CD14-positive monocyte (primary cell): ENCODE data around the gene WFIKKN2. TPM values are rescaled to one million over a fixed set of nuclear protein-coding genes. Genes with fewer than 3 reads are reported as not detected.

Source experiments
- DNase-seq, 3 donors: peaks; one replicate each; pipeline ENCODE4 v3.0.0-alpha.2; 2011 to 2022
- H2AFZ ChIP-seq: 2 replicates; pipeline ENCODE4 v1.6.0; 2012; ENCODE audit warnings: mild to moderate bottlenecking, low read depth, low read length, inconsistent platforms; ENCODE audit not compliant: insufficient read depth, poor library complexity, severe bottlenecking
- H3K27ac ChIP-seq, 2 donors: 1 replicate in 1 of 2; 2 replicates in 1 of 2; pipeline ENCODE4 v1.5.1; 2012 to 2013; ENCODE audit warnings: low read length in 2 of 2, control low read depth in 1 of 2, inconsistent platforms in 1 of 2, low read depth in 1 of 2, mild to moderate bottlenecking in 1 of 2
- H3K27me3 ChIP-seq, 2 donors: one replicate each; pipeline versions ENCODE4 v1.6.0 to v1.6.1; 2011 to 2013; ENCODE audit warnings: low read length in 2 of 2; ENCODE audit not compliant: control insufficient read depth in 2 of 2, insufficient read depth in 2 of 2
- H3K36me3 ChIP-seq, 2 donors: replicated peaks in 1 of 2; 1 replicate in 1 of 2; 2 replicates in 1 of 2; pipeline versions ENCODE4 v1.5.1 to v1.6.1; 2012 to 2013; ENCODE audit warnings: low read length in 2 of 2, control low read depth in 1 of 2, inconsistent platforms in 1 of 2, mild to moderate bottlenecking in 1 of 2; ENCODE audit not compliant: insufficient read depth in 2 of 2, control insufficient read depth in 1 of 2
- H3K4me1 ChIP-seq, 2 donors: 1 replicate in 1 of 2; 2 replicates in 1 of 2; pipeline versions ENCODE4 v1.5.1 to v1.6.1; 2012 to 2013; ENCODE audit warnings: low read length in 2 of 2, control low read depth in 1 of 2, inconsistent platforms in 1 of 2, mild to moderate bottlenecking in 1 of 2, moderate library complexity in 1 of 2; ENCODE audit not compliant: insufficient read depth in 2 of 2, control insufficient read depth in 1 of 2
- H3K4me2 ChIP-seq: replicated peaks from 2 replicates; pipeline ENCODE3; 2012; ENCODE audit warnings: low read length, moderate library complexity, mild to moderate bottlenecking; ENCODE audit not compliant: poor library complexity, severe bottlenecking; ENCODE audit errors: extremely low read depth
- H3K4me3 ChIP-seq, 3 experiments: fragments of 200-600 bp in 1 of 3; sonication (generic) in 1 of 3; replicated peaks in 1 of 3; 1 replicate in 2 of 3; 2 replicates in 1 of 3; pipeline ENCODE4 v1.5.1; 2011 to 2013; ENCODE audit warnings: low read length in 3 of 3, mild to moderate bottlenecking in 3 of 3, control low read depth in 2 of 3, low read depth in 2 of 3, inconsistent platforms in 1 of 3, moderate library complexity in 1 of 3
- H3K79me2 ChIP-seq: 2 replicates; pipeline ENCODE4 v1.6.0; 2012; ENCODE audit warnings: mild to moderate bottlenecking, control low read depth, inconsistent platforms, low read length, moderate library complexity; ENCODE audit not compliant: insufficient read depth
- H3K9ac ChIP-seq: 2 replicates; pipeline ENCODE4 v1.6.0; 2017; ENCODE audit warnings: low read length, mild to moderate bottlenecking; ENCODE audit not compliant: insufficient read depth, poor library complexity, severe bottlenecking
- H3K9me3 ChIP-seq, 2 donors: replicated peaks in 1 of 2; 1 replicate in 1 of 2; 2 replicates in 1 of 2; pipeline versions ENCODE4 v1.5.1 to v1.6.1; 2012 to 2013; ENCODE audit warnings: low read length in 2 of 2, control low read depth in 1 of 2; ENCODE audit not compliant: control insufficient read depth in 1 of 2, insufficient read depth in 1 of 2
- H4K20me1 ChIP-seq: 2 replicates; pipeline ENCODE4 v1.6.0; 2012; ENCODE audit warnings: mild to moderate bottlenecking, low read length, control low read depth, moderate library complexity; ENCODE audit not compliant: insufficient read depth
- H3K27ac Mint-ChIP-seq, 7 donors: one replicate each; pipeline ENCODE4 v1.8.0; 2020; ENCODE audit warnings: mild to moderate bottlenecking in 7 of 7, mixed read lengths in 7 of 7, moderate library complexity in 6 of 7, inconsistent platforms in 2 of 7
- H3K27me3 Mint-ChIP-seq, 3 donors: one replicate each; pipeline ENCODE4 v1.8.0; 2021 to 2022; ENCODE audit warnings: low read depth in 3 of 3, mild to moderate bottlenecking in 3 of 3, mixed read lengths in 3 of 3, moderate library complexity in 3 of 3, inconsistent platforms in 1 of 3
- H3K36me3 Mint-ChIP-seq, 2 donors: one replicate each; pipeline ENCODE4 v1.8.0; 2020; ENCODE audit warnings: mixed read lengths in 2 of 2, inconsistent platforms in 1 of 2, mild to moderate bottlenecking in 1 of 2
- H3K4me1 Mint-ChIP-seq: one replicate; pipeline ENCODE4 v1.8.0; 2020; ENCODE audit warnings: mild to moderate bottlenecking, mixed read lengths
- H3K4me3 Mint-ChIP-seq, 2 donors: one replicate each; pipeline ENCODE4 v1.8.0; 2020; ENCODE audit warnings: mild to moderate bottlenecking in 2 of 2, mixed read lengths in 2 of 2, moderate library complexity in 1 of 2
- H3K9me3 Mint-ChIP-seq, 7 donors: one replicate each; pipeline ENCODE4 v1.8.0; 2020 to 2022; ENCODE audit warnings: mixed read lengths in 7 of 7, mild to moderate bottlenecking in 6 of 7, moderate library complexity in 6 of 7, inconsistent platforms in 2 of 7
- CTCF ChIP-seq: fragments of 200-600 bp; IDR thresholded peaks from one replicate; pipeline ENCODE4 v1.8.0; 2022; ENCODE audit warnings: antibody characterized with exemption, mild to moderate bottlenecking
- WGBS: methylation state at CpG from one replicate; pipeline ENCODE4 v1.1.5; 2013; ENCODE audit warnings: missing lambda C conversion rate; ENCODE audit not compliant: insufficient coverage; 5-methylcytosine and 5-hydroxymethylcytosine counted together
- intact Hi-C, 2 donors: fragments of 100-400 bp; cut with micrococcal nuclease; formaldehyde crosslinking; loops; one replicate each; pipeline versions ENCODE4 v1.15.0 to v1.15.1; 2023
- polyA plus RNA-seq, 3 donors: library from polyadenylated mRNA; depleted of rRNA in 1 of 3; unstranded in 2 of 3; stranded (reverse) in 1 of 3; fragments of 300-500 nt in 2 of 3; fragments of >200 nt in 1 of 3; fragmentation: Illumina TruSeq in 2 of 3; gene quantifications; 1 replicate in 2 of 3; 2 replicates in 1 of 3; pipeline ENCODE4 v1.2.3, GENCODE V29; 2012 to 2021

Gene WFIKKN2
- polyA plus RNA-seq, 3 donors: 0.03 TPM; not detected in 2

GRCh38 chr17:50850640-50851039, 15.3 kb downstream of the WFIKKN2 start:
- Histone ChIP-seq H3K79me2 (no peaks in the 10 kb centered on the region), H3K9me3 (peaks cover 17 to 22% of the 10 kb centered on the region in 2 donors), H3K36me3 (no peaks in the 10 kb centered on the region), H3K4me1 (peaks cover 28 to 31% of the 10 kb centered on the region in 2 donors), H3K27me3 (no peaks in the 10 kb centered on the region), H4K20me1 (no peaks in the 10 kb centered on the region), H3K4me2 (no peak overlapping the region), H3K4me3 (no peak overlapping the region), H3K27ac (no peak overlapping the region), H2AFZ (no peak overlapping the region), H3K9ac (no peak overlapping the region)
- TF ChIP-seq CTCF: no peak
- H3K36me3 Mint-ChIP-seq: peaks cover 3% of the 10 kb centered on the region in 2 donors
- H3K4me3 Mint-ChIP-seq: no peak overlapping the region
- peaks cover 13 to 24% (median 18%) of the 10 kb centered on the region in 7 donors for H3K9me3 Mint-ChIP-seq
- WGBS: 96% methylated on average over 4 of the region's 7 CpGs
- no peak for DNase-seq
- H3K4me1 Mint-ChIP-seq: peaks cover 36% of the 10 kb centered on the region
- intact Hi-C loops: no loop called here
- H3K27ac Mint-ChIP-seq: no peak overlapping the region
- peaks cover 0 to 1% (median 0%) of the 10 kb centered on the region in 3 donors for H3K27me3 Mint-ChIP-seq

GRCh38 chr17:50853015-50853615, 17.7 kb downstream of the WFIKKN2 start:
- Mint-ChIP-seq H3K4me1 (peaks cover 36% of the 10 kb centered on the region), H3K4me3 (no peak overlapping the region), H3K9me3 (peaks cover 8 to 17% (median 14%) of the 10 kb centered on the region in 7 donors), H3K36me3 (peaks cover 3% of the 10 kb centered on the region in 2 donors), H3K27ac (peak overlapping the region in 2 of 7 donors; percentile 6 to 85), H3K27me3 (peaks cover 0 to 1% (median 0%) of the 10 kb centered on the region in 3 donors)
- H3K27ac ChIP-seq: no peak overlapping the region
- no peak for TF ChIP-seq CTCF
- no peak for DNase-seq
- no peak overlapping the region for H3K4me3 ChIP-seq
- H3K36me3 ChIP-seq: no peaks in the 10 kb centered on the region
- WGBS: no CpG with 5 or more reads among the region's 6 CpGs
- intact Hi-C loops: loop anchor here (2.0 kb wide), 1 partner anchor 104 kb away; no protein-coding TSS in a partner anchor
- peaks cover 28 to 31% of the 10 kb centered on the region in 2 donors for H3K4me1 ChIP-seq
- peaks cover 13 to 14% of the 10 kb centered on the region in 2 donors for H3K9me3 ChIP-seq
- H3K9ac ChIP-seq: no peak overlapping the region
- no peaks in the 10 kb centered on the region for H3K79me2 ChIP-seq
- no peaks in the 10 kb centered on the region for H3K27me3 ChIP-seq
- no peak overlapping the region for H2AFZ ChIP-seq
- no peaks in the 10 kb centered on the region for H4K20me1 ChIP-seq
- H3K4me2 ChIP-seq: no peak overlapping the region
